Calu3 (cell line): Measurements from ENCODE around the gene CDA. TPM values are rescaled to one million over a fixed set of nuclear protein-coding genes. Genes with fewer than 3 reads are reported as not detected.

Experiments used
- BruUV-seq: library from RNA; stranded (reverse); fragments of 400-500 nt; replicated peaks from 2 replicates; lab custom pipeline; 2021; lab: Mats Ljungman, UMichigan
- CTCF ChIA-PET: fragments of 300-600 bp; sonication (Branson Sonifier 250); formaldehyde crosslinking; loops from one replicate; lab custom pipeline; 2022; ENCODE audit warnings: antibody characterized with exemption; lab: Charles Lee
- DNase-seq: peaks from one replicate; pipeline ENCODE4 v3.0.0; 2022
- H3K27ac Mint-ChIP-seq: one replicate; pipeline ENCODE4 v1.8.0; 2022; ENCODE audit warnings: mixed read lengths; ENCODE audit not compliant: unreplicated experiment
- H3K27me3 Mint-ChIP-seq: one replicate; pipeline ENCODE4 v1.8.0; 2022; ENCODE audit warnings: mixed read lengths; ENCODE audit not compliant: unreplicated experiment
- H3K36me3 Mint-ChIP-seq: one replicate; pipeline ENCODE4 v1.8.0; 2022; ENCODE audit warnings: mild to moderate bottlenecking, moderate library complexity, mixed read lengths; ENCODE audit not compliant: insufficient read depth, unreplicated experiment
- H3K4me1 Mint-ChIP-seq: one replicate; pipeline ENCODE4 v1.8.0; 2022; ENCODE audit warnings: mild to moderate bottlenecking, low read depth, mixed read lengths; ENCODE audit not compliant: unreplicated experiment
- H3K4me3 Mint-ChIP-seq: one replicate; pipeline ENCODE4 v1.8.0; 2022; ENCODE audit warnings: mild to moderate bottlenecking, low read depth, moderate library complexity, mixed read lengths; ENCODE audit not compliant: unreplicated experiment
- H3K9me3 Mint-ChIP-seq: one replicate; pipeline ENCODE4 v1.8.0; 2022; ENCODE audit warnings: low read depth, mixed read lengths; ENCODE audit not compliant: unreplicated experiment
- intact Hi-C: fragments of 100-400 bp; cut with micrococcal nuclease; formaldehyde crosslinking; loops from one replicate; pipeline ENCODE4 v1.10.0; 2022; ENCODE audit not compliant: unreplicated experiment
- total RNA-seq: library from RNA; stranded (reverse); gene quantifications from 2 replicates; pipeline ENCODE4 v1.2.3, GENCODE V29; 2022
- TF ChIP-seq, protein P1 (sequence below): fragments of 200-600 bp; IDR thresholded peaks from one replicate; pipeline ENCODE4 v1.8.0; 2022; ENCODE audit warnings: antibody characterized with exemption; ENCODE audit not compliant: unreplicated experiment

The CDA gene
- total RNA-seq, 1 experiment from 2014 or later, result 9.0 TPM

- H3K27me3 Mint-ChIP-seq, result peaks cover 32% of the 10 kb centered on the region
- H3K36me3 Mint-ChIP-seq, result peaks cover 6% of the 10 kb centered on the region
- H3K4me1 Mint-ChIP-seq, result no peaks in the 10 kb centered on the region
- DNase-seq, result no peak
- no TSS peak for BruUV-seq
- TF ChIP-seq, protein P1, sequence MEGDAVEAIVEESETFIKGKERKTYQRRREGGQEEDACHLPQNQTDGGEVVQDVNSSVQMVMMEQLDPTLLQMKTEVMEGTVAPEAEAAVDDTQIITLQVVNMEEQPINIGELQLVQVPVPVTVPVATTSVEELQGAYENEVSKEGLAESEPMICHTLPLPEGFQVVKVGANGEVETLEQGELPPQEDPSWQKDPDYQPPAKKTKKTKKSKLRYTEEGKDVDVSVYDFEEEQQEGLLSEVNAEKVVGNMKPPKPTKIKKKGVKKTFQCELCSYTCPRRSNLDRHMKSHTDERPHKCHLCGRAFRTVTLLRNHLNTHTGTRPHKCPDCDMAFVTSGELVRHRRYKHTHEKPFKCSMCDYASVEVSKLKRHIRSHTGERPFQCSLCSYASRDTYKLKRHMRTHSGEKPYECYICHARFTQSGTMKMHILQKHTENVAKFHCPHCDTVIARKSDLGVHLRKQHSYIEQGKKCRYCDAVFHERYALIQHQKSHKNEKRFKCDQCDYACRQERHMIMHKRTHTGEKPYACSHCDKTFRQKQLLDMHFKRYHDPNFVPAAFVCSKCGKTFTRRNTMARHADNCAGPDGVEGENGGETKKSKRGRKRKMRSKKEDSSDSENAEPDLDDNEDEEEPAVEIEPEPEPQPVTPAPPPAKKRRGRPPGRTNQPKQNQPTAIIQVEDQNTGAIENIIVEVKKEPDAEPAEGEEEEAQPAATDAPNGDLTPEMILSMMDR, result no peak
- CTCF ChIA-PET, result interaction anchor here (0.7 kb wide), 1 partner anchor 32 kb away, joined by 3 read pairs; no protein-coding TSS in a partner anchor
- H3K27ac Mint-ChIP-seq, result no peak overlapping the region
- H3K9me3 Mint-ChIP-seq, result no peaks in the 10 kb centered on the region
- intact Hi-C loops, result no loop called here
- H3K4me3 Mint-ChIP-seq, result no peak overlapping the region
These were observed 30.7 kb upstream of the CDA start for GRCh38 chr1:20558191-20558590.

GRCh38 chr1:20560966-20561365, 27.9 kb upstream of the CDA start:
- Mint-ChIP-seq H3K27ac (no peak overlapping the region), H3K36me3 (no peaks in the 10 kb centered on the region), H3K27me3 (peaks cover 59% of the 10 kb centered on the region), H3K9me3 (no peaks in the 10 kb centered on the region), H3K4me1 (no peaks in the 10 kb centered on the region), H3K4me3 (no peak overlapping the region)
- CTCF ChIA-PET, result no interaction called here
- BruUV-seq, result no TSS peak
- intact Hi-C loops, result no loop called here
- TF ChIP-seq, protein P1, result no peak
- no peak for DNase-seq

DNA sequence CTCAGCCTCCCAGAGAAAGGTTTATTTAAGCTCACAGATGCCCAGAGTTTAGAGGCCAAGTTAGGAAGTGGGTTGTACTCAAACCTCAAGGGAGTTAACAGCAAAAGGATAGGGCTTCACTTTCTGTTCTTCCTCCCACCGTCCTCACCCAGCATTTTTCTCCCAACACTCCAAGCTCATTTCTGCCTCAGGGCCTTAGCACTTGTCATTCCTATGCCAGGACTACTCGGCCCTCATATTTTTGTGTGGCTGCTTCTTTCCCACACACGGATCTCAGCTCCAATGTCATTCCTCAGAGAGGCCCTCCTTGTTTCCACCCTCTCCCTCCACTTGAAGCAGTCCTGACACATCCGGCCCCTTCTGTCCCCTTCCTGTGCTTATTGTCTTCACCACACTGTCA, 23.7 kb upstream of the CDA start:
- BruUV-seq, result no TSS peak
- DNase-seq, result no peak
- TF ChIP-seq, protein P1, result no peak
- Mint-ChIP-seq H3K27me3 (peaks cover 78% of the 10 kb centered on the region), H3K36me3 (no peaks in the 10 kb centered on the region), H3K9me3 (no peaks in the 10 kb centered on the region), H3K4me1 (no peaks in the 10 kb centered on the region), H3K27ac (no peak overlapping the region), H3K4me3 (no peak overlapping the region)
- CTCF ChIA-PET, result no interaction called here
- intact Hi-C loops, result no loop called here

DNA sequence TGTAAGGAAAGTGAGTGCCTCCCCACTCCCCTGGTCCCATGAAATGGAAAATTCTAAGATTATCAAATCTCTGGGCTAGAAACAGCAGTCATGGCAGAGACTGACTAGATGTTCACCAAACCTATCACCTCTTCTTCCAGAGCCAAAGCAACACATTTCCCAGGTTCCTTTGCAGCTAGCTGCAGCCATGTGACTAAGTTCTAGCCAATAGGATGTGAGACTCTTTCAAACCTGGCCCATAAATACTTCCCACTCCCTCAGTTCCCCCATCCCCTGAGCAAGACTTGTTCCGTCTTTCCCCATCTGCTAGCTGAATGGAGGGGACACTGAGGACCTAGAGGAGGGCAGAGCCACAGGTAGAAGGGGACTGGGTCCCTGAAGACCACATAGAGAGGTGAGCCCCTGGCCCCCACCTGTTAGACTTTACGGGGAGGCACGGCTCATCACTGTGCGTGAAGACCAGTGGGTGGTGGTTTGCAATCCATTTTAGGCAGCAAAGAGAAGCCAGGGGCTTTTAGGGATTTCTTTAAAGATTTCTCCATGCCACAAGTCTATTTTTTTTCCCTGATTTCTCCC, 19.3 kb upstream of the CDA start:
- CTCF ChIA-PET, result no interaction called here

More for the DNA sequence above, 19.3 kb upstream of the CDA start:
- no TSS peak for BruUV-seq
- Mint-ChIP-seq H3K27ac (no peak overlapping the region), H3K36me3 (no peaks in the 10 kb centered on the region), H3K27me3 (peaks cover 76% of the 10 kb centered on the region), H3K4me3 (no peak overlapping the region), H3K4me1 (no peaks in the 10 kb centered on the region), H3K9me3 (no peaks in the 10 kb centered on the region)
- TF ChIP-seq, protein P1, result no peak
- intact Hi-C loops, result no loop called here
- no peak for DNase-seq
